SK-N-SH (cell line): Measurements from ENCODE around the gene PAN3. TPM values are rescaled to one million over a fixed set of nuclear protein-coding genes. Genes with fewer than 3 reads are reported as not detected.

Source experiments
- CTCF ChIA-PET: fragments of 300-600, 350-600 bp; formaldehyde crosslinking; extraction: SDS; loops from one replicate; lab custom pipeline; 2021; lab: Yijun Ruan, JAX
- POLR2A ChIA-PET: fragments of 350-600 bp; sonication (Branson Sonifier 250); formaldehyde crosslinking; extraction: SDS; loops from one replicate; lab custom pipeline; 2020; ENCODE audit warnings: antibody characterized with exemption, inconsistent platforms; lab: Yijun Ruan, JAX
- DNase-seq: peaks from one replicate; pipeline ENCODE4 v3.0.0; 2012
- H2AFZ ChIP-seq: fragments of 200-600 bp; sonication (generic); 2 replicates; pipeline ENCODE4 v1.8.1; 2016; ENCODE audit warnings: antibody characterized with exemption, mild to moderate bottlenecking, low read depth
- H3F3A ChIP-seq: fragments of 200-600 bp; sonication (generic); replicated peaks from 2 replicates; pipeline ENCODE3; 2016; ENCODE audit warnings: antibody characterized with exemption, mild to moderate bottlenecking; ENCODE audit not compliant: insufficient read depth
- H3K27ac ChIP-seq, 2 experiments: fragments of 200-500 bp in 1 of 2; fragments of 200-600 bp in 1 of 2; sonication (Bioruptor generic) in 1 of 2; sonication (generic), shearing (Covaris generic) in 1 of 2; 2 replicates each; pipeline versions ENCODE4 v1.5.1 to v1.6.1; 2014 to 2016; ENCODE audit warnings: low read depth in 2 of 2, inconsistent platforms in 1 of 2, low read length in 1 of 2, mild to moderate bottlenecking in 1 of 2, mixed read lengths in 1 of 2
- H3K27me3 ChIP-seq: fragments of 200-600 bp; sonication (generic), shearing (Covaris generic); 2 replicates; pipeline ENCODE4 v1.6.1; 2016; ENCODE audit warnings: mixed run types; ENCODE audit not compliant: insufficient read depth
- H3K36me3 ChIP-seq, 2 experiments: fragments of 200-500 bp in 1 of 2; fragments of 200-600 bp in 1 of 2; sonication (Bioruptor generic) in 1 of 2; sonication (generic) in 1 of 2; replicated peaks in 1 of 2; 2 replicates each; pipeline versions ENCODE3 to v1.5.1; 2014 to 2016; ENCODE audit warnings: low read length in 1 of 2, mild to moderate bottlenecking in 1 of 2; ENCODE audit not compliant: insufficient read depth in 2 of 2, control insufficient read depth in 1 of 2
- H3K4me1 ChIP-seq, 2 experiments: fragments of 200-500 bp in 1 of 2; fragments of 200-600 bp in 1 of 2; sonication (Bioruptor generic) in 1 of 2; sonication (generic), shearing (Covaris generic) in 1 of 2; 2 replicates each; pipeline versions ENCODE4 v1.5.1 to v1.6.1; 2014 to 2016; ENCODE audit warnings: low read depth in 1 of 2, low read length in 1 of 2, mixed run types in 1 of 2; ENCODE audit not compliant: insufficient read depth in 2 of 2, control insufficient read depth in 1 of 2
- H3K4me2 ChIP-seq: fragments of 200-600 bp; sonication (generic), shearing (Covaris generic); 2 replicates; pipeline ENCODE4 v1.6.1; 2017; ENCODE audit warnings: mixed run types
- H3K4me3 ChIP-seq, 2 experiments: fragments of 200-500 bp in 1 of 2; fragments of 200-600 bp in 1 of 2; sonication (Bioruptor generic) in 1 of 2; sonication (generic), shearing (Covaris generic) in 1 of 2; 2 replicates each; pipeline versions ENCODE4 v1.5.1 to v1.8.1; 2014 to 2016; ENCODE audit warnings: low read depth in 2 of 2, inconsistent platforms in 1 of 2, low read length in 1 of 2, mild to moderate bottlenecking in 1 of 2, mixed read lengths in 1 of 2, moderate library complexity in 1 of 2
- H3K79me2 ChIP-seq: fragments of 200-600 bp; sonication (generic); 2 replicates; pipeline ENCODE4 v1.8.1; 2017; ENCODE audit warnings: mild to moderate bottlenecking; ENCODE audit not compliant: insufficient read depth
- H3K9ac ChIP-seq: fragments of 200-600 bp; sonication (generic); 2 replicates; pipeline ENCODE4 v1.6.1; 2017; ENCODE audit warnings: mixed run types
- H3K9me2 ChIP-seq: fragments of 200-600 bp; sonication (generic); 2 replicates; pipeline ENCODE4 v1.6.1; 2017; ENCODE audit warnings: mixed run types
- H3K9me3 ChIP-seq: fragments of 200-600 bp; sonication (generic); 2 replicates; pipeline ENCODE4 v1.6.1; 2017; ENCODE audit warnings: mixed run types, mild to moderate bottlenecking, moderate library complexity
- H4K20me1 ChIP-seq: fragments of 200-600 bp; sonication (generic); 2 replicates; pipeline ENCODE4 v1.6.1; 2017; ENCODE audit warnings: mild to moderate bottlenecking, mixed run types; ENCODE audit not compliant: insufficient read depth
- CHD2 ChIP-seq: fragments of 150-350 bp; IDR thresholded peaks from 2 replicates; pipeline ENCODE4 v1.6.1; 2018; ENCODE audit warnings: low read length; ENCODE audit not compliant: partially characterized antibody
- ELF1 ChIP-seq: IDR thresholded peaks from 2 replicates; pipeline ENCODE4 v1.4.0; 2012
- EP300 ChIP-seq, 2 experiments: IDR thresholded peaks; 2 replicates each; pipeline versions ENCODE4 v1.4.0 to v1.6.1; 2012; ENCODE audit warnings: borderline replicate concordance in 1 of 2, low read depth in 1 of 2, low read length in 1 of 2
- FOSL2 ChIP-seq: IDR thresholded peaks from 2 replicates; pipeline ENCODE4 v1.4.0; 2012; ENCODE audit warnings: low read depth, mild to moderate bottlenecking, moderate library complexity, borderline replicate concordance
- FOXJ3 ChIP-seq: sonication (generic); formaldehyde crosslinking; IDR thresholded peaks from 2 replicates; pipeline ENCODE4 v1.5.1; 2020; ENCODE audit warnings: mild to moderate bottlenecking, missing genetic modification reagents
- FOXM1 ChIP-seq: IDR thresholded peaks from 2 replicates; pipeline ENCODE4 v1.4.0; 2012; ENCODE audit warnings: low read depth, mild to moderate bottlenecking
- GABPA ChIP-seq: IDR thresholded peaks from 2 replicates; pipeline ENCODE4 v1.4.0; 2012; ENCODE audit warnings: low read depth, mild to moderate bottlenecking
- GATA2 ChIP-seq: sonication (generic); formaldehyde crosslinking; IDR thresholded peaks from 2 replicates; pipeline ENCODE4 v1.5.0; 2020; ENCODE audit warnings: mild to moderate bottlenecking, missing genetic modification reagents
- IRF3 ChIP-seq: fragments of 150-350 bp; IDR thresholded peaks from 2 replicates; pipeline ENCODE4 v1.6.1; 2016; ENCODE audit warnings: mild to moderate bottlenecking, low read depth, low read length
- JUND ChIP-seq: IDR thresholded peaks from 2 replicates; pipeline ENCODE4 v1.4.0; 2012
- NRF1 ChIP-seq: IDR thresholded peaks from 2 replicates; pipeline ENCODE4 v1.6.1; 2012; ENCODE audit warnings: low read depth, mild to moderate bottlenecking, low read length
- POLR2AphosphoS5 ChIP-seq: IDR thresholded peaks from 2 replicates; pipeline ENCODE4 v1.6.1; 2012; ENCODE audit warnings: low read depth, low read length
- RAD21 ChIP-seq: IDR thresholded peaks from 2 replicates; pipeline ENCODE4 v1.6.1; 2012; ENCODE audit warnings: mild to moderate bottlenecking, low read length
- RCOR1 ChIP-seq: fragments of 150-350 bp; IDR thresholded peaks from 2 replicates; pipeline ENCODE4 v1.6.1; 2017; ENCODE audit warnings: antibody characterized with exemption, low read length
- RFX5 ChIP-seq: IDR thresholded peaks from 2 replicates; pipeline ENCODE4 v1.6.1; 2012; ENCODE audit warnings: mild to moderate bottlenecking, improper control_type of control experiment, low read length
- RXRA ChIP-seq: IDR thresholded peaks from 2 replicates; pipeline ENCODE4 v1.4.0; 2012; ENCODE audit warnings: low read depth, mild to moderate bottlenecking, borderline replicate concordance
- SMC3 ChIP-seq: IDR thresholded peaks from 2 replicates; pipeline ENCODE4 v1.6.1; 2012; ENCODE audit warnings: low read depth, low read length, improper control_type of control experiment
- TAF1 ChIP-seq: IDR thresholded peaks from 2 replicates; pipeline ENCODE4 v1.6.1; 2012; ENCODE audit warnings: low read depth, mild to moderate bottlenecking, low read length, moderate library complexity, borderline replicate concordance
- WGBS: methylation state at CpG from one replicate; pipeline ENCODE4 v1.1.6; 2017; ENCODE audit warnings: low lambda C conversion rate; 5-methylcytosine and 5-hydroxymethylcytosine counted together
- polyA plus RNA-seq, 3 experiments: library from polyadenylated mRNA; depleted of rRNA; stranded (reverse); fragments of >200 nt; gene quantifications; 2 replicates each; pipeline ENCODE4 v1.2.3, GENCODE V29; 2012
- TF ChIP-seq, protein P1 (sequence below): fragments of 150-350 bp; IDR thresholded peaks from 2 replicates; pipeline ENCODE4 v1.6.1; 2017; ENCODE audit warnings: antibody characterized with exemption, low read length, low read depth, borderline replicate concordance
- TF ChIP-seq, protein P2 (sequence below): fragments of 200-600 bp; sonication (generic); IDR thresholded peaks from 2 replicates; pipeline ENCODE4 v1.6.1; 2017; ENCODE audit warnings: antibody characterized with exemption, mild to moderate bottlenecking, moderate library complexity

The PAN3 gene
- polyA plus RNA-seq, 1 of the 3 experiments (the other 2 are of a cell fraction): 6.4 TPM

- POLR2A ChIA-PET: no interaction called here
- H3K9ac ChIP-seq: no peak overlapping the region
- CTCF ChIA-PET: interaction anchor here (4.1 kb wide), 1 partner anchor 12 kb away, joined by 22 read pairs; no protein-coding TSS in a partner anchor
- no peak for TF ChIP-seq FOXJ3 (CRISPR knock-in tag)
- TF ChIP-seq GATA2: no peak
- TF ChIP-seq, protein P1, sequence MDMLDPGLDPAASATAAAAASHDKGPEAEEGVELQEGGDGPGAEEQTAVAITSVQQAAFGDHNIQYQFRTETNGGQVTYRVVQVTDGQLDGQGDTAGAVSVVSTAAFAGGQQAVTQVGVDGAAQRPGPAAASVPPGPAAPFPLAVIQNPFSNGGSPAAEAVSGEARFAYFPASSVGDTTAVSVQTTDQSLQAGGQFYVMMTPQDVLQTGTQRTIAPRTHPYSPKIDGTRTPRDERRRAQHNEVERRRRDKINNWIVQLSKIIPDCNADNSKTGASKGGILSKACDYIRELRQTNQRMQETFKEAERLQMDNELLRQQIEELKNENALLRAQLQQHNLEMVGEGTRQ: no peak
- no peak for TF ChIP-seq RCOR1
- TF ChIP-seq CHD2: no peak
- no peak for TF ChIP-seq EP300 (IDR thresholded peaks at IDR 0.05; ENCODE audit: borderline replicate concordance in 1 of 2, low read depth in 1 of 2, low read length in 1 of 2)
- no peak for TF ChIP-seq NRF1
- TF ChIP-seq SMC3: no peak
- TF ChIP-seq, protein P2, sequence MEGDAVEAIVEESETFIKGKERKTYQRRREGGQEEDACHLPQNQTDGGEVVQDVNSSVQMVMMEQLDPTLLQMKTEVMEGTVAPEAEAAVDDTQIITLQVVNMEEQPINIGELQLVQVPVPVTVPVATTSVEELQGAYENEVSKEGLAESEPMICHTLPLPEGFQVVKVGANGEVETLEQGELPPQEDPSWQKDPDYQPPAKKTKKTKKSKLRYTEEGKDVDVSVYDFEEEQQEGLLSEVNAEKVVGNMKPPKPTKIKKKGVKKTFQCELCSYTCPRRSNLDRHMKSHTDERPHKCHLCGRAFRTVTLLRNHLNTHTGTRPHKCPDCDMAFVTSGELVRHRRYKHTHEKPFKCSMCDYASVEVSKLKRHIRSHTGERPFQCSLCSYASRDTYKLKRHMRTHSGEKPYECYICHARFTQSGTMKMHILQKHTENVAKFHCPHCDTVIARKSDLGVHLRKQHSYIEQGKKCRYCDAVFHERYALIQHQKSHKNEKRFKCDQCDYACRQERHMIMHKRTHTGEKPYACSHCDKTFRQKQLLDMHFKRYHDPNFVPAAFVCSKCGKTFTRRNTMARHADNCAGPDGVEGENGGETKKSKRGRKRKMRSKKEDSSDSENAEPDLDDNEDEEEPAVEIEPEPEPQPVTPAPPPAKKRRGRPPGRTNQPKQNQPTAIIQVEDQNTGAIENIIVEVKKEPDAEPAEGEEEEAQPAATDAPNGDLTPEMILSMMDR: no peak
- no peak for TF ChIP-seq JUND
- no peak for TF ChIP-seq POLR2AphosphoS5
- no peak for TF ChIP-seq RXRA
- TF ChIP-seq TAF1: no peak
- TF ChIP-seq, all 33 proteins: peak for 0
- Histone ChIP-seq H3K36me3 (no peaks in the 10 kb centered on the region), H3F3A (no peaks in the 10 kb centered on the region), H4K20me1 (no peaks in the 10 kb centered on the region), H3K27me3 (no peaks in the 10 kb centered on the region), H3K4me3 (no peak overlapping the region), H2AFZ (no peak overlapping the region), H3K79me2 (no peaks in the 10 kb centered on the region), H3K4me1 (peaks cover 10 to 11% of the 10 kb centered on the region in 2 experiments; a peak in 3 of 4 replicates), H3K4me2 (no peak overlapping the region), H3K27ac (no peak overlapping the region), H3K9me3 (no peaks in the 10 kb centered on the region), H3K9me2 (no peaks in the 10 kb centered on the region)
- no peak for DNase-seq
- WGBS: 63% methylated on average over 2 of the region's 2 CpGs
These were observed 187.7 kb downstream of the PAN3 start for GRCh38 chr13:28326056-28326455.

DNA sequence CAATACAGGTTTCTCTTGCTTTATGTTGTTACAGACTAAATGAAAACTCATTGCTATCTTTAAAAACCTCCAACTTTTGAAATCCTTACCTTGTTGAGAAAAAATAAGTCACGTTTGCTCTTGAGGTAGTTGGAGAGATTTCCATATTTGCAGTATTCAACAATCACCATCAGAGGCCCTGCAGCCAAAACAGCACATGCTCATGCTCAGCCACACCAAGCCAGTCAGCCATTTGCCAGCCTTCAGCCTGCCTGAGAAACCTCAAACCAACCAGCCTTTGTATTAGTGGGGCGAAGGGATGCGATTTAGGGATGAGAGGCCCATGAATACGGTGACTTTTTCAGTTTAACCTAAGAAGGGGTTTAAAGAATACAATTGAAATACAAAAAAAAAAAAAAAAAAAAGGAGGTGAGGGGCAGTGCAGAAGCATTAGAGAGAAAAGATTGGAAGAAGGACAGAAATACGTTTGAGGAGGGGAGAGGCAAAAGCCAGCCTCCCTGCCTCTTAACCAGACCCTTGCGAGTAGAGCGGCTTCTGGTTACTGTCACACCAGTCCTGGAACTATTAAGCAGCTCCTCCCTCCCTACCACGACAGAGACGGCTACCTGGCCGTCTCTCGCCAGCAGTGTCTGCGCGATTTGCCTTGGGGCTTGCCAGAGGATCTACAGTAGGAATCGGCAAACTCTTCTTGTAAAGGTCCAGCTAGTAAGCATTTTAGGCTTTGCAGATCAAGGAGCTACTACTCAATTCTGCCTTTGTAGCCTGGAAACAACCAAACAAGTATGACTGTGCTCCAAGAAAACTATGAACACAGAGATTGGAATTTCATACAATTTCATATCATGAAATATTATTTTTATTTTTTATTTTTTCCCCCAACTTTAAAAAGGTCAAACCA lies 189.3 kb downstream of the PAN3 start:
- ChIA-PET CTCF (interaction anchor here (1.2 kb wide), 1 partner anchor 81 kb away, joined by 3 read pairs; no protein-coding TSS in a partner anchor), POLR2A (no interaction called here)
- DNase-seq: no peak
- Histone ChIP-seq H3K27me3 (no peaks in the 10 kb centered on the region), H3K4me3 (no peak overlapping the region), H3K27ac (no peak overlapping the region), H3F3A (no peaks in the 10 kb centered on the region), H3K36me3 (no peaks in the 10 kb centered on the region), H2AFZ (no peak overlapping the region), H4K20me1 (no peaks in the 10 kb centered on the region), H3K9ac (no peak overlapping the region), H3K4me1 (peaks cover 2 to 3% of the 10 kb centered on the region in 2 experiments; a peak in 2 of 4 replicates), H3K79me2 (no peaks in the 10 kb centered on the region), H3K9me3 (no peaks in the 10 kb centered on the region), H3K9me2 (no peaks in the 10 kb centered on the region), H3K4me2 (no peak overlapping the region)
- WGBS: 88% methylated on average over 14 of the region's 14 CpGs
- no peak for TF ChIP-seq GABPA
- TF ChIP-seq TAF1: no peak
- no peak for TF ChIP-seq ELF1
- no peak for TF ChIP-seq RAD21
- TF ChIP-seq RXRA: no peak
- TF ChIP-seq, protein P1: no peak
- TF ChIP-seq IRF3: no peak
- TF ChIP-seq FOSL2: no peak
- no peak for TF ChIP-seq FOXM1
- TF ChIP-seq RFX5: no peak
